HL-60 (cell line): ENCODE measurements around the gene NCS1.

Experiments
- DNase-seq, 2 experiments: peaks; one replicate each; pipeline ENCODE4 v3.0.0-alpha.2; 2010 to 2020; ENCODE audit warnings: low read depth in 1 of 2, low spot score in 1 of 2
- H3K27ac ChIP-seq: fragments of 250-450 bp; sonication (Bioruptor Pico); replicated peaks from 2 replicates; pipeline ENCODE4 v1.5.1; 2020; ENCODE audit warnings: mild to moderate bottlenecking, moderate library complexity
- H3K27me3 ChIP-seq: fragments of 250-450 bp; sonication (Bioruptor Pico); 2 replicates; pipeline ENCODE4 v1.5.1; 2021; ENCODE audit warnings: mild to moderate bottlenecking, moderate library complexity; ENCODE audit not compliant: insufficient read depth, poor library complexity, severe bottlenecking
- H3K4me3 ChIP-seq: replicated peaks from 2 replicates; pipeline ENCODE4 v1.5.1; 2011; ENCODE audit warnings: mild to moderate bottlenecking, control low read depth, low read length; ENCODE audit not compliant: insufficient read depth
- CTCF ChIP-seq: IDR thresholded peaks from one replicate; pipeline ENCODE4 v1.5.1; 2011; ENCODE audit warnings: low read length, control low read depth, inconsistent platforms; ENCODE audit not compliant: insufficient read depth
- GABPA ChIP-seq: IDR thresholded peaks from 2 replicates; pipeline ENCODE4 v1.6.1; 2012; ENCODE audit warnings: low read depth
- POLR2AphosphoS5 ChIP-seq: IDR thresholded peaks from 2 replicates; pipeline ENCODE4 v1.6.1; 2012; ENCODE audit warnings: low read depth
- REST ChIP-seq: IDR thresholded peaks from 2 replicates; pipeline ENCODE4 v1.6.1; 2012; ENCODE audit warnings: low read depth; ENCODE audit not compliant: insufficient replicate concordance
- SPI1 ChIP-seq: IDR thresholded peaks from 2 replicates; pipeline ENCODE4 v1.6.1; 2012; ENCODE audit warnings: low read depth, mild to moderate bottlenecking, borderline replicate concordance

The NCS1 gene

GRCh38 chr9:130160862-130161470 is 11.2 kb upstream of the NCS1 start:
- no peak for TF ChIP-seq POLR2AphosphoS5
- no peak for TF ChIP-seq CTCF
- no peaks in the 10 kb centered on the region for H3K27me3 ChIP-seq
- DNase-seq: no peak

GRCh38 chr9:130165579-130165978 is 6.6 kb upstream of the NCS1 start:
- TF ChIP-seq REST: no peak
- TF ChIP-seq SPI1: no peak
- TF ChIP-seq GABPA: no peak
- no peak for TF ChIP-seq POLR2AphosphoS5
- no peak for TF ChIP-seq CTCF
- peaks cover 6% of the 10 kb centered on the region for H3K27me3 ChIP-seq
- H3K4me3 ChIP-seq: no peak overlapping the region
- H3K27ac ChIP-seq: no peak overlapping the region
- DNase-seq: no peak

More at GRCh38 chr9:130160862-130161470, 11.2 kb upstream of the NCS1 start:
- Histone ChIP-seq H3K27ac (no peak overlapping the region), H3K4me3 (no peak overlapping the region)

GRCh38 chr9:130166399-130166798 is 5.8 kb upstream of the NCS1 start:
- DNase-seq: no peak
- TF ChIP-seq GABPA (no peak), CTCF (no peak), REST (no peak), SPI1 (no peak), POLR2AphosphoS5 (no peak)
- H3K4me3 ChIP-seq: no peak overlapping the region
- no peak overlapping the region for H3K27ac ChIP-seq
- peaks cover 13% of the 10 kb centered on the region for H3K27me3 ChIP-seq

DNA sequence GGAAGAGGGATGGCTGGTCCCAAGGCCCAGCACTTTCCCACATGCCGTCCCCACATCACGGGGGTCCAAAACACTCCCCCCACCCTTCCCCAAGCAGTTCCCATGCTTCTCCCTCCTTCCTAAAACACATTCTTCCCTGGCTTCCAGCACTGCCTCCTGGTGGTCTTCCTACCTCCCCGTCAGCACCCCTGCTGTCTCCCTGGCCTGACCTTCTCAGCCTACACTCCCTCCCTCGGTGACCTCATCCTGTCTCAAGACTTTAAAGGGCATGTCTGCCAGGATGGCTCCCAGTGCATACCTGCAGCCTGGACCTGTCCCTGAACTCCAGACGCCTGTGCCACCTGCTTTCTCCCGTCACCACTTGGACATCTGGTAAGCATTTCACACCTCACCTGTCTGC is 4.3 kb upstream of the NCS1 start:
- no peak for DNase-seq

More for the DNA sequence above, 4.3 kb upstream of the NCS1 start:
- Histone ChIP-seq H3K4me3 (no peak overlapping the region), H3K27ac (no peak overlapping the region), H3K27me3 (peaks cover 19% of the 10 kb centered on the region)
- no peak for TF ChIP-seq GABPA
- no peak for TF ChIP-seq SPI1
- TF ChIP-seq POLR2AphosphoS5: no peak
- TF ChIP-seq REST: no peak
- TF ChIP-seq CTCF: no peak
